GM18508 (cell line): Measurements from ENCODE around the gene DISC1.

Experiments
- ATAC-seq: cut with Tn5 transposase; IDR thresholded peaks from one replicate; pipeline ENCODE4 v1.9.1; 2021; ENCODE audit warnings: moderate number of reproducible peaks; ENCODE audit not compliant: insufficient read depth, unreplicated experiment

Gene DISC1

GRCh38 chr1:232048481-232048880 lies 421.9 kb downstream of the DISC1 start:
- no peak for ATAC-seq

- ATAC-seq: no peak
Measured at GRCh38 chr1:232049335-232049734, 422.7 kb downstream of the DISC1 start.

DNA sequence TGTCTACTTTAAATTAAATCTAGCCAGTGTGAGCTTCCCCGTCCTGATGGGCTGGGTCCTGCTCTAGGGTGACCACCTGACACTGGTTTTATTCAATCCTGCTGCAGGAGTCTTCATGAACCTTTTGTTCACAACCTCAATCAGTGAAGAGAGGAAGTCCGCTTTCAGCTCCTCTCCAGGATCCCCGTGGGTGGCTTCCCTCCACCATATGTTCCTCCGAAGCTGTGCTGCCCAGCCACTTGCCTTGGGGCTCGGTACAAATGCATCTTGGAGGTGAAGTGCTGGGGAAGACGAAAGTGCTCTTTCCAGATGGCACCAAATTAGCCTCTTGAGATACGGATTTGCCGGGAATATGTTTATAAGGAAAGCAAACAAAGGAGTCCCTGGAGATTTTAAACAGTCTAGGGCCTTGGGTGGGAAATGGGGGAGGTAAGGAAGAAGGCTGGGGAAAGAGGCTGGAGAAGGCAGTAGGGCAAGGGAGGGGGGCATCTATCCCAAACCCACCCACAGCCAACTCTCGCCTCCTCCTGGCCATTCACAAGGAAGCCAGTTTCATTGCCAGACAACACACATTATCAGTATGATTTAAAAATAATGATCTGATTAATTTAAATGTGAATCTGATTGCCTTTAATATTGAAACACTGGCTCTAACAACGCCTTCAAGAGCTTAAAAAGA lies 430.8 kb downstream of the DISC1 start:
- ATAC-seq: no peak

DNA sequence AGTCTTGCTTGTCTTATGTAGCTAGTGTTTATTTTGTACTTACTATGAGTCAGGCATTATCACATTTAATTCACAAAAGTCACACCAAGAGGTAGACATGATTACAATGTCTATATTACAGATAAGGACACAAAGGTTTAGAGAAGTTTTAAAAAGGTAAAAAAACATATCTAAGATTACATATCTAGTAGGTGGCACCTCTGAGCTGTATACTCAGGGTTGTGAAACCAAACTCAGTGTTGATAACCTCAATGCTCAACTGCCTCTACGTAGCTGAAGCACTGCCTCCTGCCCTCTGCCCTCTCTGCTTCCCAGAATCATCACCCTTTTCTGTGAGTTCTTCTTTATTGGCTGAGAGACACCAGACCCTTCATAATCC lies 431.3 kb downstream of the DISC1 start:
- ATAC-seq: no peak

DNA sequence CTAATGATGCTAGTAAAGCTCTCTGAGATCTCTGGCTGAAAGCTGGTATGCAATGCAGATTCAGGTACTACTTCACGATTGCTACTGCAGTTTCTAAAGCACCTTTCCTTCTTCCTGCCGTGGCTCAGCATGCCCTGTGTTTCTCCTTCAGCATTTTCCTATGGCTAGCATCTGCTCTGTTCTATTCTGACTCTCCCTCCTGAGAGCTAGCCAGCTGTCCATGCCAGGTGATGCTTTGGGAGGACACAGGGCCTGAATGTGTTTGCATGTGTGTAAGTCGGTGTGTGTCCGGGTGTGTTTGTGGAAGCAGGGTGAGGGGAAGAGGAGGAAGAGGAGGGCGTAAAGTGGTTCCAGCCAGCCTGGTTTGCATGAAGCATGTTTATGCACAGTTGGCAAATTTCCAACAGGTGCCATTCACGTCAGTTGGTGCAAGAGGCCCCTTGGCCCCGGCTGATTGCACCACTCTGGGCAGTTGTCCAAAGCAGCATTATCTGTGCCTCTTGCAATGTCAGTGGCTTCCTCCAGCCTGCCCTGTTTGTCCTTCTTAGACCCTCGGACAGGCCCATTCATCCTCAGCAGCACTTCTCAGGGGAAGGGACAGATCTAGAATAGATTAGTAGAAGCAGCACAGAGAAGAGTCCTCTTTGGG lies 433.3 kb downstream of the DISC1 start:
- ATAC-seq: no peak

- no peak for ATAC-seq
Measured at GRCh38 chr1:232062967-232063366, 436.4 kb downstream of the DISC1 start.

DNA sequence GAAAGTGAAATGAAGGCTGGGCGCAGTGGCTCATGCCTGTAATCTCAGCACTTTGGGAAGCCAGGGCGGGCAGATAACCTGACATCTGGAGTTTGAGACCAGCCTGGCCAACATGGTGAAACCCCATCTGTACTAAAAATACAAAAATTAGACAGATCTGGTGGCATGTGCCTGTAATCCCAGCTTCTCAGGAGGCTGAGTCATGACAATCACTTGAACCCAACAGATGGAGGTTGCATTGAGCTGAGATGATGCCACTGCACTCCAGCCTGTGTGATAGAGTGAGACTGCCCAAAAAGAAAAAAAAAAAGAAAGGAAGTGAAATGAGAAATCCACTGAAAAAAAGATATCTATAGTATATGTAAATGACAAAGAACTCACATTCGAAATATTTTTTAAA lies 439.9 kb downstream of the DISC1 start:
- no peak for ATAC-seq

- no peak for ATAC-seq
Measured at GRCh38 chr1:232074265-232074664, 447.7 kb downstream of the DISC1 start.

- ATAC-seq: no peak
Measured at GRCh38 chr1:232077809-232078208, 451.2 kb downstream of the DISC1 start.

- ATAC-seq: no peak
Measured at GRCh38 chr1:232084584-232085223, 458.1 kb downstream of the DISC1 start.

GRCh38 chr1:232090816-232091215 lies 464.2 kb downstream of the DISC1 start:
- no peak for ATAC-seq
